NB4 (cell line): ENCODE results near the gene SLCO1B1.
"Not testable (repeated sequence)": the region's sequence is repeated elsewhere in the genome, so short reads cannot be mapped to it uniquely, and the experiment has no call there.

Experiments
- DNase-seq: peaks from one replicate; pipeline ENCODE4 v3.0.0; 2010; ENCODE audit warnings: low read depth
- H3K4me3 ChIP-seq: one replicate; pipeline ENCODE4 v1.5.1; 2011; ENCODE audit warnings: mild to moderate bottlenecking, low read depth, low read length, moderate library complexity
- CTCF ChIP-seq: IDR thresholded peaks from one replicate; pipeline ENCODE4 v1.5.1; 2012; ENCODE audit warnings: low read depth, low read length
- MAX ChIP-seq: IDR thresholded peaks from 2 replicates; pipeline ENCODE4 v1.6.1; 2011; ENCODE audit warnings: low read depth, low read length
- MYC ChIP-seq: IDR thresholded peaks from 2 replicates; pipeline ENCODE4 v1.6.1; 2011; ENCODE audit warnings: low read depth, low read length
- POLR2A ChIP-seq: IDR thresholded peaks from 2 replicates; pipeline ENCODE4 v1.6.1; 2011; ENCODE audit warnings: mild to moderate bottlenecking; ENCODE audit not compliant: insufficient read length; ENCODE audit errors: extremely low read depth

SLCO1B1 gene

GRCh38 chr12:21129351-21129750 lies 1.6 kb upstream of the SLCO1B1 start:
- H3K4me3 ChIP-seq = no peak overlapping the region
- DNase-seq = no peak
- TF ChIP-seq CTCF (no peak), POLR2A (no peak), MYC (no peak), MAX (no peak)

GRCh38 chr12:21129906-21130305 lies 1.1 kb upstream of the SLCO1B1 start:
- no peak overlapping the region for H3K4me3 ChIP-seq
- TF ChIP-seq MAX = no peak
- TF ChIP-seq POLR2A = no peak
- no peak for TF ChIP-seq MYC
- no peak for TF ChIP-seq CTCF
- no peak for DNase-seq

- not testable (repeated sequence) for H3K4me3 ChIP-seq, DNase-seq
These were observed 6.5 kb downstream of the SLCO1B1 start for GRCh38 chr12:21137318-21137999.

- DNase-seq = no peak
- no peak overlapping the region for H3K4me3 ChIP-seq
- TF ChIP-seq MAX (no peak), CTCF (no peak), MYC (no peak), POLR2A (no peak)
These were observed 7.0 kb downstream of the SLCO1B1 start for GRCh38 chr12:21138016-21138415.

GRCh38 chr12:21144309-21144708 lies 13.3 kb downstream of the SLCO1B1 start:
- DNase-seq = no peak
- TF ChIP-seq MAX = no peak
- no peak for TF ChIP-seq CTCF
- TF ChIP-seq POLR2A = no peak
- no peak for TF ChIP-seq MYC
- no peak overlapping the region for H3K4me3 ChIP-seq

GRCh38 chr12:21149861-21150260 lies 18.9 kb downstream of the SLCO1B1 start:
- not testable (repeated sequence) for DNase-seq, H3K4me3 ChIP-seq

GRCh38 chr12:21151184-21151583 lies 20.2 kb downstream of the SLCO1B1 start:
- TF ChIP-seq MAX (no peak), MYC (no peak), POLR2A (no peak), CTCF (no peak)
- no peak for DNase-seq
- H3K4me3 ChIP-seq = no peak overlapping the region
